A673 (cell line): ENCODE measurements around the gene CREB3L2. TPM values are rescaled to one million over a fixed set of nuclear protein-coding genes. Genes with fewer than 3 reads are reported as not detected.
"Not testable (repeated sequence)": the region's sequence is repeated elsewhere in the genome, so short reads cannot be mapped to it uniquely, and the experiment has no call there.

Source experiments
- BruUV-seq: library from RNA; stranded (reverse); fragments of 400-500 nt; replicated peaks from 2 replicates; lab custom pipeline; 2021; lab: Mats Ljungman, UMichigan
- CTCF ChIA-PET: fragments of 300-600 bp; sonication (Branson Sonifier 250); formaldehyde crosslinking; loops from one replicate; lab custom pipeline; 2022; ENCODE audit warnings: antibody characterized with exemption; lab: Charles Lee
- POLR2A ChIA-PET: fragments of 300-600 bp; sonication (Branson Sonifier 250); formaldehyde crosslinking; loops from one replicate; lab custom pipeline; 2022; ENCODE audit warnings: antibody characterized with exemption; ENCODE audit not compliant: low non-redundant PET; lab: Charles Lee
- DNase-seq: peaks from one replicate; pipeline ENCODE4 v3.0.0-alpha.2; 2015; ENCODE audit warnings: low spot score
- H3K27ac ChIP-seq: fragments of 200-600 bp; sonication (generic); 2 replicates; pipeline ENCODE4 v1.5.1; 2016; ENCODE audit warnings: mixed run types, low read depth, mild to moderate bottlenecking, mixed read lengths, antibody characterized with exemption, low read length; ENCODE audit not compliant: poor library complexity, severe bottlenecking
- H3K27me3 ChIP-seq: fragments of 200-600 bp; sonication (generic); replicated peaks from 2 replicates; pipeline ENCODE4 v1.6.1; 2017; ENCODE audit warnings: mixed run types, low read depth, mild to moderate bottlenecking, mixed read lengths, antibody characterized with exemption, low read length; ENCODE audit not compliant: insufficient read depth, poor library complexity
- H3K36me3 ChIP-seq: fragments of 200-600 bp; sonication (generic); 2 replicates; pipeline ENCODE4 v1.6.1; 2016; ENCODE audit warnings: mixed run types, mild to moderate bottlenecking, mixed read lengths, antibody characterized with exemption, low read length; ENCODE audit not compliant: insufficient read depth, poor library complexity, severe bottlenecking
- H3K4me1 ChIP-seq: fragments of 200-600 bp; sonication (generic); 2 replicates; pipeline ENCODE4 v1.6.1; 2017; ENCODE audit warnings: mixed run types, mild to moderate bottlenecking, mixed read lengths, antibody characterized with exemption, low read length; ENCODE audit not compliant: insufficient read depth, poor library complexity, severe bottlenecking
- H3K4me3 ChIP-seq: fragments of 200-600 bp; sonication (generic); 2 replicates; pipeline ENCODE4 v1.5.1; 2016; ENCODE audit warnings: low read depth, mixed run types, mild to moderate bottlenecking, mixed read lengths, low read length; ENCODE audit not compliant: poor library complexity, severe bottlenecking
- H3K9me3 ChIP-seq: fragments of 200-600 bp; sonication (generic); 2 replicates; pipeline ENCODE4 v1.6.1; 2016; ENCODE audit warnings: mixed run types, low read depth, mild to moderate bottlenecking, mixed read lengths, antibody characterized with exemption, low read length; ENCODE audit not compliant: poor library complexity, severe bottlenecking
- CTCF ChIP-seq: fragments of 300-800, 200-600 bp; sonication (generic); conservative IDR thresholded peaks from 2 replicates; pipeline ENCODE4 v1.5.1; 2017; ENCODE audit warnings: low read depth, mild to moderate bottlenecking, antibody characterized with exemption, low read length, moderate library complexity, mixed read lengths
- EZH2 ChIP-seq: fragments of 200-600 bp; sonication (generic); IDR thresholded peaks from 2 replicates; pipeline ENCODE4 v1.6.1; 2017; ENCODE audit warnings: borderline replicate concordance, low read depth, mild to moderate bottlenecking, mixed read lengths, antibody characterized with exemption, low read length; ENCODE audit not compliant: poor library complexity, severe bottlenecking
- intact Hi-C: fragments of 100-400 bp; cut with micrococcal nuclease; formaldehyde crosslinking; loops from one replicate; pipeline ENCODE4 v1.10.0; 2022; ENCODE audit not compliant: unreplicated experiment
- total RNA-seq: library from RNA; stranded (reverse); gene quantifications from 2 replicates; pipeline ENCODE4 v1.2.3, GENCODE V29; 2021

The CREB3L2 gene
- total RNA-seq, 1 experiment from 2014 or later: 17.0 TPM

- H3K4me3 ChIP-seq: no peak overlapping the region
- DNase-seq: no peak
- H3K4me1 ChIP-seq: no peaks in the 10 kb centered on the region
- no peak overlapping the region for H3K27ac ChIP-seq
- no peaks in the 10 kb centered on the region for H3K36me3 ChIP-seq
- TF ChIP-seq EZH2 (no peak), CTCF (no peak)
- ChIA-PET POLR2A (no interaction called here), CTCF (no interaction called here)
- no peaks in the 10 kb centered on the region for H3K27me3 ChIP-seq
- no peaks in the 10 kb centered on the region for H3K9me3 ChIP-seq
- BruUV-seq: no TSS peak
- intact Hi-C loops: loop anchor here (10.0 kb wide), 1 partner anchor 256 kb away; no protein-coding TSS in a partner anchor
Measured at GRCh38 chr7:137909042-137909441, 92.8 kb downstream of the CREB3L2 start.

GRCh38 chr7:137908106-137908505, 93.8 kb downstream of the CREB3L2 start:
- DNase-seq: no peak
- no peak overlapping the region for H3K27ac ChIP-seq
- ChIA-PET CTCF (interaction anchor here (0.7 kb wide), 1 partner anchor 33 kb away, joined by 3 read pairs; no protein-coding TSS in a partner anchor), POLR2A (no interaction called here)
- no peak overlapping the region for H3K4me3 ChIP-seq
- intact Hi-C loops: loop anchor here (10.0 kb wide), 1 partner anchor 257 kb away; no protein-coding TSS in a partner anchor
- no peaks in the 10 kb centered on the region for H3K36me3 ChIP-seq
- no peaks in the 10 kb centered on the region for H3K9me3 ChIP-seq
- TF ChIP-seq CTCF (no peak), EZH2 (no peak)
- no peaks in the 10 kb centered on the region for H3K4me1 ChIP-seq
- BruUV-seq: no TSS peak
- no peaks in the 10 kb centered on the region for H3K27me3 ChIP-seq

GRCh38 chr7:137906636-137907035, 95.2 kb downstream of the CREB3L2 start:
- H3K4me3 ChIP-seq, H3K9me3 ChIP-seq, H3K4me1 ChIP-seq, CTCF ChIA-PET, POLR2A ChIA-PET, H3K27ac ChIP-seq, H3K27me3 ChIP-seq, DNase-seq, H3K36me3 ChIP-seq, BruUV-seq: not testable (repeated sequence)
- intact Hi-C loops: loop anchor here (10.0 kb wide), 1 partner anchor 258 kb away; no protein-coding TSS in a partner anchor

GRCh38 chr7:137904833-137905232, 97.1 kb downstream of the CREB3L2 start:
- Histone ChIP-seq H3K9me3 (no peaks in the 10 kb centered on the region), H3K27me3 (no peaks in the 10 kb centered on the region), H3K4me1 (peaks cover under 1% of the 10 kb centered on the region), H3K36me3 (no peaks in the 10 kb centered on the region), H3K4me3 (no peak overlapping the region), H3K27ac (no peak overlapping the region)
- BruUV-seq: no TSS peak
- CTCF ChIA-PET: no interaction called here
- no peak for DNase-seq
- POLR2A ChIA-PET: no interaction called here
- intact Hi-C loops: loop anchor here (10.0 kb wide), 1 partner anchor 260 kb away; no protein-coding TSS in a partner anchor
- TF ChIP-seq EZH2 (no peak), CTCF (no peak)
